K562 (cell line): Measurements from ENCODE around the gene LY6G5B. TPM values are rescaled to one million over a fixed set of nuclear protein-coding genes. Genes with fewer than 3 reads are reported as not detected.

Source experiments
- CC2D1A ChIP-seq: fragments of 450-650 bp; IDR thresholded peaks from 2 replicates; pipeline ENCODE4 v1.6.1; 2017; ENCODE audit warnings: mild to moderate bottlenecking
- CEBPB ChIP-seq: fragments of 450-650 bp; IDR thresholded peaks from 2 replicates; pipeline ENCODE4 v1.6.1; 2016; ENCODE audit warnings: missing genetic modification characterization, missing compliant biosample characterization
- EGR1 ChIP-seq: fragments of 450-650 bp; conservative IDR thresholded peaks from 2 replicates; pipeline ENCODE4 v1.6.1; 2017; ENCODE audit warnings: mild to moderate bottlenecking
- GTF2F1 ChIP-seq: IDR thresholded peaks from 2 replicates; pipeline ENCODE4 v1.6.1; 2011; ENCODE audit warnings: low read depth, low read length, improper control_type of control experiment
- NFE2L1 ChIP-seq: fragments of 450-650 bp; IDR thresholded peaks from 2 replicates; pipeline ENCODE4 v1.6.1; 2016; ENCODE audit warnings: missing genetic modification characterization, low read depth, mild to moderate bottlenecking, missing compliant biosample characterization, moderate library complexity, borderline replicate concordance
- NR2C1 ChIP-seq, 2 experiments: fragments of 450-650 bp; IDR thresholded peaks; 2 replicates each; pipeline ENCODE4 v1.6.1; 2017; ENCODE audit warnings: mild to moderate bottlenecking in 2 of 2, antibody characterized with exemption in 1 of 2, inconsistent platforms in 1 of 2, missing compliant biosample characterization in 1 of 2, missing genetic modification characterization in 1 of 2
- PYGO2 ChIP-seq: fragments of 450-650 bp; IDR thresholded peaks from 2 replicates; pipeline ENCODE4 v1.6.1; 2016; ENCODE audit warnings: mild to moderate bottlenecking, missing genetic modification characterization, moderate library complexity, missing compliant biosample characterization
- ZNF354B ChIP-seq: fragments of 250-450 bp; sonication (Bioruptor Pico); IDR thresholded peaks from 2 replicates; pipeline ENCODE4 v1.4.0; 2020
- polyA plus RNA-seq, 8 experiments: library from polyadenylated mRNA; depleted of rRNA in 4 of 8; stranded (reverse) in 5 of 8; unstranded in 3 of 8; fragments of >200 nt; fragmentation: Nextera tagmentation in 2 of 8; fragmentation: Illumina TruSeq in 1 of 8; extraction: Ambion mirVana in 2 of 8; extraction: Trizol in 1 of 8; gene quantifications; 2 replicates each; pipeline versions ENCODE4 v1.2.1 to v1.2.3, GENCODE V29; 2011 to 2014; ENCODE audit warnings: inconsistent platforms in 1 of 8, missing spikeins in 1 of 8
- total RNA-seq, 7 experiments: library from RNA; depleted of rRNA in 6 of 7; stranded (reverse); fragments of >200 nt in 6 of 7; fragmentation: Illumina TruSeq in 2 of 7; extraction: Trizol in 2 of 7; gene quantifications; 2 replicates each; pipeline versions ENCODE4 v1.2.1 to v1.2.3, GENCODE V29; 2011 to 2021; ENCODE audit warnings: low replicate concordance in 1 of 7
- TF ChIP-seq, protein P1 (sequence below): fragments of 450-650 bp; IDR thresholded peaks from 2 replicates; pipeline ENCODE4 v1.6.1; 2016; ENCODE audit warnings: mild to moderate bottlenecking, moderate library complexity
- TF ChIP-seq, protein P2 (sequence below): fragments of 450-650 bp; IDR thresholded peaks from 2 replicates; pipeline ENCODE4 v1.7.0; 2016; ENCODE audit warnings: borderline replicate concordance
- TF ChIP-seq, protein P3 (sequence below): fragments of 450-650 bp; IDR thresholded peaks from 2 replicates; pipeline ENCODE4 v1.6.1; 2017; ENCODE audit warnings: antibody characterized with exemption

LY6G5B gene
- total and polyA plus RNA-seq, 9 of the 15 experiments (the other 6 are each of a cell fraction or from before 2014, with no cell fraction given) = 6.0 to 27.0 (median 7.5) TPM

DNA sequence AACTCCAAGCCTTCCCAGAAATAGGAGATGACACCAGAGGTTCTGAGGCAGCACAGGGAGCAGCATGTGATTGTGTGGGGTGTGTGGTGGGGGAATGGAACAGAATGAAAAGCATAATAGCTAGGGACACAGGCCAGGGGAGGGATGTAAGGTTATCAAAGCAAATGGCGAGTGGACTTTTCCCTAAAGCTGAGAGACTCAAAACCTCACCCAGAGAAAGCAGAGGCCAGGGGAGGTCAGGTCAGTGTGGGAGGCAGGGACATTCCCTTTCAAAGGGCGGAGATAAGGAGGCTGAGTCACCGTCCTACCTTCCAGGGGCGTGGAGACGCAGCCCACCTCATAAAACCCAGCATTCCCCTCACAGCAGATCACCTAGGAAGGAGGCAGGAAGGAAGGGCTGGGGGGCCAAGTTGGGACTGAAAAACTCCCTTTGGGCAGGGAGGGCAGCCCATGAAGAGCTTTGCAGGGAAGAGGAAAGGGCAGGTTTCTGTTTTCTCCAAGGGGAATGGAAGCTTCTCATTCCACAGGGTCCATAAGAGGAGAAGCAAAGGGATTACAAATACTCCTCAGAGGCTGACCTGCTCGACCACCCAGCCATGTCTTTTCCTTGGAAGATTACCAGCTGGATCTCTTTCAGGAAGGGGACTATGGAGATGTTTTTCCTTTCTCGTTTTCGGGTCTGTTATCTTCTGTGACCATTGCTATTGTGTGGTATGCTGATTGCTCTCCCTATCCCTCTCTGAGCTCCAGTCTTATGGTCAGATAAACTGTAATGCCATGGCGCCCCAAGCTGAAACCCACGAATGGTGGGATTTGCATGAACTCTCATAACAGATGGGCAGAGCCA lies 20.7 kb downstream of the LY6G5B start (continued):
- TF ChIP-seq, protein P1, sequence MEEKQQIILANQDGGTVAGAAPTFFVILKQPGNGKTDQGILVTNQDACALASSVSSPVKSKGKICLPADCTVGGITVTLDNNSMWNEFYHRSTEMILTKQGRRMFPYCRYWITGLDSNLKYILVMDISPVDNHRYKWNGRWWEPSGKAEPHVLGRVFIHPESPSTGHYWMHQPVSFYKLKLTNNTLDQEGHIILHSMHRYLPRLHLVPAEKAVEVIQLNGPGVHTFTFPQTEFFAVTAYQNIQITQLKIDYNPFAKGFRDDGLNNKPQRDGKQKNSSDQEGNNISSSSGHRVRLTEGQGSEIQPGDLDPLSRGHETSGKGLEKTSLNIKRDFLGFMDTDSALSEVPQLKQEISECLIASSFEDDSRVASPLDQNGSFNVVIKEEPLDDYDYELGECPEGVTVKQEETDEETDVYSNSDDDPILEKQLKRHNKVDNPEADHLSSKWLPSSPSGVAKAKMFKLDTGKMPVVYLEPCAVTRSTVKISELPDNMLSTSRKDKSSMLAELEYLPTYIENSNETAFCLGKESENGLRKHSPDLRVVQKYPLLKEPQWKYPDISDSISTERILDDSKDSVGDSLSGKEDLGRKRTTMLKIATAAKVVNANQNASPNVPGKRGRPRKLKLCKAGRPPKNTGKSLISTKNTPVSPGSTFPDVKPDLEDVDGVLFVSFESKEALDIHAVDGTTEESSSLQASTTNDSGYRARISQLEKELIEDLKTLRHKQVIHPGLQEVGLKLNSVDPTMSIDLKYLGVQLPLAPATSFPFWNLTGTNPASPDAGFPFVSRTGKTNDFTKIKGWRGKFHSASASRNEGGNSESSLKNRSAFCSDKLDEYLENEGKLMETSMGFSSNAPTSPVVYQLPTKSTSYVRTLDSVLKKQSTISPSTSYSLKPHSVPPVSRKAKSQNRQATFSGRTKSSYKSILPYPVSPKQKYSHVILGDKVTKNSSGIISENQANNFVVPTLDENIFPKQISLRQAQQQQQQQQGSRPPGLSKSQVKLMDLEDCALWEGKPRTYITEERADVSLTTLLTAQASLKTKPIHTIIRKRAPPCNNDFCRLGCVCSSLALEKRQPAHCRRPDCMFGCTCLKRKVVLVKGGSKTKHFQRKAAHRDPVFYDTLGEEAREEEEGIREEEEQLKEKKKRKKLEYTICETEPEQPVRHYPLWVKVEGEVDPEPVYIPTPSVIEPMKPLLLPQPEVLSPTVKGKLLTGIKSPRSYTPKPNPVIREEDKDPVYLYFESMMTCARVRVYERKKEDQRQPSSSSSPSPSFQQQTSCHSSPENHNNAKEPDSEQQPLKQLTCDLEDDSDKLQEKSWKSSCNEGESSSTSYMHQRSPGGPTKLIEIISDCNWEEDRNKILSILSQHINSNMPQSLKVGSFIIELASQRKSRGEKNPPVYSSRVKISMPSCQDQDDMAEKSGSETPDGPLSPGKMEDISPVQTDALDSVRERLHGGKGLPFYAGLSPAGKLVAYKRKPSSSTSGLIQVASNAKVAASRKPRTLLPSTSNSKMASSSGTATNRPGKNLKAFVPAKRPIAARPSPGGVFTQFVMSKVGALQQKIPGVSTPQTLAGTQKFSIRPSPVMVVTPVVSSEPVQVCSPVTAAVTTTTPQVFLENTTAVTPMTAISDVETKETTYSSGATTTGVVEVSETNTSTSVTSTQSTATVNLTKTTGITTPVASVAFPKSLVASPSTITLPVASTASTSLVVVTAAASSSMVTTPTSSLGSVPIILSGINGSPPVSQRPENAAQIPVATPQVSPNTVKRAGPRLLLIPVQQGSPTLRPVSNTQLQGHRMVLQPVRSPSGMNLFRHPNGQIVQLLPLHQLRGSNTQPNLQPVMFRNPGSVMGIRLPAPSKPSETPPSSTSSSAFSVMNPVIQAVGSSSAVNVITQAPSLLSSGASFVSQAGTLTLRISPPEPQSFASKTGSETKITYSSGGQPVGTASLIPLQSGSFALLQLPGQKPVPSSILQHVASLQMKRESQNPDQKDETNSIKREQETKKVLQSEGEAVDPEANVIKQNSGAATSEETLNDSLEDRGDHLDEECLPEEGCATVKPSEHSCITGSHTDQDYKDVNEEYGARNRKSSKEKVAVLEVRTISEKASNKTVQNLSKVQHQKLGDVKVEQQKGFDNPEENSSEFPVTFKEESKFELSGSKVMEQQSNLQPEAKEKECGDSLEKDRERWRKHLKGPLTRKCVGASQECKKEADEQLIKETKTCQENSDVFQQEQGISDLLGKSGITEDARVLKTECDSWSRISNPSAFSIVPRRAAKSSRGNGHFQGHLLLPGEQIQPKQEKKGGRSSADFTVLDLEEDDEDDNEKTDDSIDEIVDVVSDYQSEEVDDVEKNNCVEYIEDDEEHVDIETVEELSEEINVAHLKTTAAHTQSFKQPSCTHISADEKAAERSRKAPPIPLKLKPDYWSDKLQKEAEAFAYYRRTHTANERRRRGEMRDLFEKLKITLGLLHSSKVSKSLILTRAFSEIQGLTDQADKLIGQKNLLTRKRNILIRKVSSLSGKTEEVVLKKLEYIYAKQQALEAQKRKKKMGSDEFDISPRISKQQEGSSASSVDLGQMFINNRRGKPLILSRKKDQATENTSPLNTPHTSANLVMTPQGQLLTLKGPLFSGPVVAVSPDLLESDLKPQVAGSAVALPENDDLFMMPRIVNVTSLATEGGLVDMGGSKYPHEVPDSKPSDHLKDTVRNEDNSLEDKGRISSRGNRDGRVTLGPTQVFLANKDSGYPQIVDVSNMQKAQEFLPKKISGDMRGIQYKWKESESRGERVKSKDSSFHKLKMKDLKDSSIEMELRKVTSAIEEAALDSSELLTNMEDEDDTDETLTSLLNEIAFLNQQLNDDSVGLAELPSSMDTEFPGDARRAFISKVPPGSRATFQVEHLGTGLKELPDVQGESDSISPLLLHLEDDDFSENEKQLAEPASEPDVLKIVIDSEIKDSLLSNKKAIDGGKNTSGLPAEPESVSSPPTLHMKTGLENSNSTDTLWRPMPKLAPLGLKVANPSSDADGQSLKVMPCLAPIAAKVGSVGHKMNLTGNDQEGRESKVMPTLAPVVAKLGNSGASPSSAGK = no peak
- TF ChIP-seq CC2D1A (peak; percentile 61; the same call in 1 of the 2 replicates), EGR1 (peak; percentile 95), CEBPB (tag) (no peak), NR2C1 (IDR thresholded peaks at IDR 0.05) (peak; percentile 63; the same call in 1 of the 2 replicates), NR2C1 (tag; IDR thresholded peaks at IDR 0.05) (peak; percentile 67), NFE2L1 (tag) (no peak), ZNF354B (CRISPR knock-in tag) (no peak), PYGO2 (no peak), GTF2F1 (no peak)
- TF ChIP-seq, protein P2, sequence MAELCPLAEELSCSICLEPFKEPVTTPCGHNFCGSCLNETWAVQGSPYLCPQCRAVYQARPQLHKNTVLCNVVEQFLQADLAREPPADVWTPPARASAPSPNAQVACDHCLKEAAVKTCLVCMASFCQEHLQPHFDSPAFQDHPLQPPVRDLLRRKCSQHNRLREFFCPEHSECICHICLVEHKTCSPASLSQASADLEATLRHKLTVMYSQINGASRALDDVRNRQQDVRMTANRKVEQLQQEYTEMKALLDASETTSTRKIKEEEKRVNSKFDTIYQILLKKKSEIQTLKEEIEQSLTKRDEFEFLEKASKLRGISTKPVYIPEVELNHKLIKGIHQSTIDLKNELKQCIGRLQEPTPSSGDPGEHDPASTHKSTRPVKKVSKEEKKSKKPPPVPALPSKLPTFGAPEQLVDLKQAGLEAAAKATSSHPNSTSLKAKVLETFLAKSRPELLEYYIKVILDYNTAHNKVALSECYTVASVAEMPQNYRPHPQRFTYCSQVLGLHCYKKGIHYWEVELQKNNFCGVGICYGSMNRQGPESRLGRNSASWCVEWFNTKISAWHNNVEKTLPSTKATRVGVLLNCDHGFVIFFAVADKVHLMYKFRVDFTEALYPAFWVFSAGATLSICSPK = no peak
- TF ChIP-seq, protein P3, sequence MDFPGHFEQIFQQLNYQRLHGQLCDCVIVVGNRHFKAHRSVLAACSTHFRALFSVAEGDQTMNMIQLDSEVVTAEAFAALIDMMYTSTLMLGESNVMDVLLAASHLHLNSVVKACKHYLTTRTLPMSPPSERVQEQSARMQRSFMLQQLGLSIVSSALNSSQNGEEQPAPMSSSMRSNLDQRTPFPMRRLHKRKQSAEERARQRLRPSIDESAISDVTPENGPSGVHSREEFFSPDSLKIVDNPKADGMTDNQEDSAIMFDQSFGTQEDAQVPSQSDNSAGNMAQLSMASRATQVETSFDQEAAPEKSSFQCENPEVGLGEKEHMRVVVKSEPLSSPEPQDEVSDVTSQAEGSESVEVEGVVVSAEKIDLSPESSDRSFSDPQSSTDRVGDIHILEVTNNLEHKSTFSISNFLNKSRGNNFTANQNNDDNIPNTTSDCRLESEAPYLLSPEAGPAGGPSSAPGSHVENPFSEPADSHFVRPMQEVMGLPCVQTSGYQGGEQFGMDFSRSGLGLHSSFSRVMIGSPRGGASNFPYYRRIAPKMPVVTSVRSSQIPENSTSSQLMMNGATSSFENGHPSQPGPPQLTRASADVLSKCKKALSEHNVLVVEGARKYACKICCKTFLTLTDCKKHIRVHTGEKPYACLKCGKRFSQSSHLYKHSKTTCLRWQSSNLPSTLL = no peak
